ENCODE data around the gene ANKDD1B. TPM values are rescaled to one million over a fixed set of nuclear protein-coding genes. Genes with fewer than 3 reads are reported as not detected.

Gene ANKDD1B
- total RNA-seq, 2 experiments from 2014 or later, result not detected

- Mint-ChIP-seq H3K27ac (no peak overlapping the region), H3K4me3 (no peak overlapping the region), H3K36me3 (no peaks in the 10 kb centered on the region), H3K27me3 (no peaks in the 10 kb centered on the region), H3K9me3 (no peaks in the 10 kb centered on the region), H3K4me1 (ENCODE audit: low read depth) (no peaks in the 10 kb centered on the region)
- DNase-seq, result no peak
- POLR2A ChIA-PET, result no interaction called here
- intact Hi-C loops (cut with micrococcal nuclease), result no loop called here
- CTCF ChIA-PET, result no interaction called here
These were observed 6.6 kb downstream of the ANKDD1B start for GRCh38 chr5:75617736-75618352.

DNA sequence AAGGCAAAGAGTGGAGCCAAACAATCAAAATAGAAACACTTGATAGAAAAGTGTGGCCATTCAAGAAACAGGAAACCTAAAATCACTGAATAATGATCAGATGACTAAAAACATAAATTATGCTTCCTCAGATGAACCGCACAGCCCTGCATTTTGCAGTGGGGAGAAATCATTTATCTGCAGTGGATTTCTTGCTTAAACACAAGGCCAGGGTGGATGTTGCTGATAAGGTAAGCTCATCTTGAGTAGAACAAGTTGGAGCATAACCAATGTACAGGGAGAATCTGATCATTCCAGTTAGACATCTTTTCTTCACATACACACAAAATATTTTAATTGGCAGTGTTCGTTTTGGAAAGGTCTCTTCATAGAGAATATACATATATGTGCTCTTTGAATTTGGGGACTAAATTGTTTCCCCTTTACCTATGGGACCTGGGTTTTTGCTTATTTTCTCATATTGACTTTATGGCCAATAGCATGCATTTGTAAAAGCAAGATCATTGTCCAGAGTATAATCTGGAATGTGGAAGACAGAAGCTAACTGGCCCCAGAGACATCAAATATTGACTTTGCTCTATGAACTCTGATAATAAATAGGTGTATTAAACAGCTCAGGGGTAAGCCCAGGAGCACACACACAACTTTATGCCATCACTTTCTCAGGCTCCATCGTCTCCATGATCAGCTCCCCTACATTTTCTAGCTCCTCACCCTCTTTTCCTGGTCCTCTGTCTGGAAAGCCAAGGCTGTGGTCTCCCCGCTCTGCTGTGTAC is 9.1 kb downstream of the ANKDD1B start:
- Mint-ChIP-seq H3K36me3 (no peaks in the 10 kb centered on the region), H3K4me3 (no peak overlapping the region), H3K27ac (no peak overlapping the region), H3K9me3 (no peaks in the 10 kb centered on the region), H3K27me3 (no peaks in the 10 kb centered on the region), H3K4me1 (ENCODE audit: low read depth) (no peaks in the 10 kb centered on the region)
- ChIA-PET CTCF (interaction anchor here (0.6 to 1.6 kb wide), 2 partner anchors 45 to 100 kb away, joined by 3 to 4 read pairs; no protein-coding TSS in a partner anchor), POLR2A (no interaction called here)
- intact Hi-C loops (cut with micrococcal nuclease), result no loop called here
- DNase-seq, result no peak

GRCh38 chr5:75622564-75622963 is 11.3 kb downstream of the ANKDD1B start:
- no peak overlapping the region for H3K27ac Mint-ChIP-seq
- intact Hi-C loops (cut with micrococcal nuclease), result no loop called here
- POLR2A ChIA-PET, result no interaction called here

DNA sequence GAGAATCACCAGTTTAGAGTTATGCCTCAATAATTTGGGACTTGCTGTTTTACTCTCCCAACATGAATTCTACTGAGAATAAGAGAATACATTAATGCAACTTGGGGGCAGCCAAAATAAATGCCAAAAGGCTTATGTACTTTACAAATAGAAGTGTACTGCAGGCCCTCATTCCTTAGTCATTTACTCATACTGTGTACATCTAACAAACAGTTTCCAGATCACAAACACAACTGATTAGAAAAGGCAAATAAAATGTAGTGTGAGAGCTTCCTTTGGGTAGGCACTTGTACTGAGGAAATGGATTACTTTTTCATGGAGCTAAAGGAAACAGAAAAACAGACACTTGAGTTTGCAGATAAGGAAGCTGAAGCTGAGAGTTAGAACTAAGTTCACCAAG is 12.6 kb downstream of the ANKDD1B start:
- intact Hi-C loops (cut with micrococcal nuclease), result no loop called here
- Mint-ChIP-seq H3K36me3 (peaks cover 2% of the 10 kb centered on the region), H3K27me3 (no peaks in the 10 kb centered on the region), H3K4me3 (no peak overlapping the region), H3K9me3 (no peaks in the 10 kb centered on the region), H3K4me1 (ENCODE audit: low read depth) (no peaks in the 10 kb centered on the region), H3K27ac (no peak overlapping the region)
- no peak for DNase-seq
- ChIA-PET POLR2A (no interaction called here), CTCF (no interaction called here)

More at GRCh38 chr5:75622564-75622963, 11.3 kb downstream of the ANKDD1B start:
- DNase-seq, result no peak
- Mint-ChIP-seq H3K4me1 (ENCODE audit: low read depth) (no peaks in the 10 kb centered on the region), H3K27me3 (no peaks in the 10 kb centered on the region), H3K9me3 (no peaks in the 10 kb centered on the region), H3K4me3 (no peak overlapping the region), H3K36me3 (peaks cover 2% of the 10 kb centered on the region)
- CTCF ChIA-PET, result interaction anchor here (0.8 kb wide), 1 partner anchor 253 kb away, joined by 3 read pairs; no protein-coding TSS in a partner anchor

GRCh38 chr5:75626959-75627358 is 15.7 kb downstream of the ANKDD1B start:
- Mint-ChIP-seq H3K4me3 (no peak overlapping the region), H3K9me3 (no peaks in the 10 kb centered on the region), H3K27me3 (no peaks in the 10 kb centered on the region), H3K36me3 (peaks cover 2% of the 10 kb centered on the region), H3K4me1 (ENCODE audit: low read depth) (no peaks in the 10 kb centered on the region), H3K27ac (no peak overlapping the region)
- intact Hi-C loops (cut with micrococcal nuclease), result no loop called here
- CTCF ChIA-PET, result interaction anchor here (0.6 kb wide), 1 partner anchor 112 kb away, joined by 3 read pairs; no protein-coding TSS in a partner anchor
- POLR2A ChIA-PET, result no interaction called here
- no peak for DNase-seq

DNA sequence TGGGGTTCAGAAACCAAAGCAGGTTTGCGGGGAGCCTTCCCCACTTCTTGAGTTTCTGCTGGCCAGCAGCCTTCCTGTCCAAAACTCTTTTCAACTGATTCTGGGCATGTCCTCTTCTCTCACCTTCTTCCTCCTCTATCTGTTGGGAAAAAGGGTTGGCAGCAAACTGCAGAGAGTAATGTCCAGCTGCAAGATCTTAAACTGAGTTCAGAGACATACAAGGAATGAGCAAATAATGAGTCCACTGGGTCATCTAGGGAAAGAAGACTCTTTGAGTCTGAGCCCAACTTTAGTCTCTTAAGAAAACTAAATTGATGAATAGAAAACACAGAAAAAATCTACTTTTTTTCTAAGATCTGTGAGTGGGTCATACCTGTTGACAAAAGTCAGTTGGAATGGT is 16.5 kb downstream of the ANKDD1B start:
- ChIA-PET POLR2A (no interaction called here), CTCF (no interaction called here)
- H3K27ac Mint-ChIP-seq, result no peak overlapping the region

GRCh38 chr5:75630875-75631274 is 19.6 kb downstream of the ANKDD1B start:
- intact Hi-C loops (cut with micrococcal nuclease), result no loop called here
- no peak overlapping the region for H3K4me3 Mint-ChIP-seq
- ChIA-PET CTCF (no interaction called here), POLR2A (no interaction called here)
- no peaks in the 10 kb centered on the region for H3K4me1 Mint-ChIP-seq (ENCODE audit: low read depth)
- no peaks in the 10 kb centered on the region for H3K27me3 Mint-ChIP-seq
- no peak for DNase-seq
- peaks cover 2% of the 10 kb centered on the region for H3K9me3 Mint-ChIP-seq
- peaks cover 2% of the 10 kb centered on the region for H3K36me3 Mint-ChIP-seq
- no peak overlapping the region for H3K27ac Mint-ChIP-seq

More for the DNA sequence above, 16.5 kb downstream of the ANKDD1B start:
- Mint-ChIP-seq H3K9me3 (no peaks in the 10 kb centered on the region), H3K4me1 (ENCODE audit: low read depth) (no peaks in the 10 kb centered on the region), H3K36me3 (peaks cover 2% of the 10 kb centered on the region), H3K4me3 (no peak overlapping the region), H3K27me3 (no peaks in the 10 kb centered on the region)
- no peak for DNase-seq
- intact Hi-C loops (cut with micrococcal nuclease), result no loop called here

- Mint-ChIP-seq H3K4me3 (no peak overlapping the region), H3K27me3 (no peaks in the 10 kb centered on the region), H3K4me1 (ENCODE audit: low read depth) (no peaks in the 10 kb centered on the region), H3K27ac (no peak overlapping the region), H3K9me3 (peaks cover 2% of the 10 kb centered on the region), H3K36me3 (no peaks in the 10 kb centered on the region)
- intact Hi-C loops (cut with micrococcal nuclease), result no loop called here
- POLR2A ChIA-PET, result no interaction called here
- DNase-seq, result no peak
- CTCF ChIA-PET, result no interaction called here
These were observed 21.1 kb downstream of the ANKDD1B start for GRCh38 chr5:75632321-75632720.

- Mint-ChIP-seq H3K9me3 (peaks cover 4% of the 10 kb centered on the region), H3K27ac (no peak overlapping the region), H3K27me3 (no peaks in the 10 kb centered on the region), H3K36me3 (no peaks in the 10 kb centered on the region), H3K4me3 (no peak overlapping the region), H3K4me1 (ENCODE audit: low read depth) (no peaks in the 10 kb centered on the region)
- ChIA-PET CTCF (no interaction called here), POLR2A (no interaction called here)
- intact Hi-C loops (cut with micrococcal nuclease), result no loop called here
- no peak for DNase-seq
These were observed 26.7 kb downstream of the ANKDD1B start for GRCh38 chr5:75637949-75638348.

DNA sequence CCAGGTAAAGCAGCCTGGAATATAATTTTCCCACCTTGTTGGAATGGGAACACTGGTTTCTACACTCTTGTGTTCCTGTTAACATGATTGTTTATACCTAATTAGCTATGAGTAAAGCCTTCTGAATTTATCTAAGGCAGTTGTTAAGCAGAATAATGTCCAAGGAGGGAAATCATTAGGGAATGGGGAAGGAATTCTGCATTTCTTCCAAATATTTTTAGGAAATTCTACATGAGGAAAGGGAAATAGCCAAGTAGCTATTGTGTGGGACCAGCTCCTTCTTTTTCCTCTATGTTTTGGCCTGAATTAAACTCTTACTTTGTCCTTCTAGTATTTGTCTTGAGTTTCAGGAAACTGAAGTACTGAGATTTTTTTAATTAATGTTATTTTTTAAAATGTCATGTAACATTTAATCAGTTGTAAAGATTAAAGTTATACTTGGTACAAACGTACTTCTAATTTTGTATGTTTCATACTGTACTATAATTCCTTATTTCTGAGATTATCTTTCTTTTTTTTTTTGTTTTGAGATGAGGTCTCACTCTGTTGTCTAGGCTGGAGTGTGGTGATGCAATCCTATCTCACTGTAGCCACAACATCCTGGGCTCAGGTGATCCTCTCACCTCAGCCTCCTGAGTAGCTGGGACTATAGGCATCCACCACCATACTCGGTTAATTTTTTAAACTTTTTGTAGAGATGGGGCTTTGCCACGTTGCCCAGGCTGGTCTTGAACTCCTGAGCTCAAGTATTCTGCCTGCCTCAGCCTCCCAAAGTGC is 28.5 kb downstream of the ANKDD1B start:
- no peak for DNase-seq
- Mint-ChIP-seq H3K4me1 (ENCODE audit: low read depth) (no peaks in the 10 kb centered on the region), H3K27me3 (no peaks in the 10 kb centered on the region), H3K36me3 (no peaks in the 10 kb centered on the region), H3K4me3 (no peak overlapping the region), H3K27ac (no peak overlapping the region), H3K9me3 (peaks cover 1% of the 10 kb centered on the region)
- intact Hi-C loops (cut with micrococcal nuclease), result no loop called here
- ChIA-PET CTCF (no interaction called here), POLR2A (no interaction called here)

GRCh38 chr5:75640395-75640794 is 29.1 kb downstream of the ANKDD1B start:
- no peak for DNase-seq
- ChIA-PET CTCF (no interaction called here), POLR2A (no interaction called here)
- H3K36me3 Mint-ChIP-seq, result no peaks in the 10 kb centered on the region
- H3K27me3 Mint-ChIP-seq, result no peaks in the 10 kb centered on the region
- H3K4me1 Mint-ChIP-seq (ENCODE audit: low read depth), result no peaks in the 10 kb centered on the region
- no peak overlapping the region for H3K4me3 Mint-ChIP-seq
- no peak overlapping the region for H3K27ac Mint-ChIP-seq
- peaks cover 1% of the 10 kb centered on the region for H3K9me3 Mint-ChIP-seq
- intact Hi-C loops (cut with micrococcal nuclease), result no loop called here

GRCh38 chr5:75640826-75641225 is 29.6 kb downstream of the ANKDD1B start:
- no peak overlapping the region for H3K4me3 Mint-ChIP-seq
- no peaks in the 10 kb centered on the region for H3K4me1 Mint-ChIP-seq (ENCODE audit: low read depth)
- no peaks in the 10 kb centered on the region for H3K27me3 Mint-ChIP-seq
- ChIA-PET POLR2A (no interaction called here), CTCF (no interaction called here)
- intact Hi-C loops (cut with micrococcal nuclease), result no loop called here
- DNase-seq, result no peak
- peaks cover 1% of the 10 kb centered on the region for H3K9me3 Mint-ChIP-seq
- no peak overlapping the region for H3K27ac Mint-ChIP-seq
- no peaks in the 10 kb centered on the region for H3K36me3 Mint-ChIP-seq
